HG03571 (cell line): Measurements from ENCODE around the gene WHRN.

ENCODE experiments used
- ATAC-seq: cut with Tn5 transposase; IDR thresholded peaks from one replicate; pipeline ENCODE4 v1.9.1; 2021; ENCODE audit not compliant: unreplicated experiment

The WHRN gene

DNA sequence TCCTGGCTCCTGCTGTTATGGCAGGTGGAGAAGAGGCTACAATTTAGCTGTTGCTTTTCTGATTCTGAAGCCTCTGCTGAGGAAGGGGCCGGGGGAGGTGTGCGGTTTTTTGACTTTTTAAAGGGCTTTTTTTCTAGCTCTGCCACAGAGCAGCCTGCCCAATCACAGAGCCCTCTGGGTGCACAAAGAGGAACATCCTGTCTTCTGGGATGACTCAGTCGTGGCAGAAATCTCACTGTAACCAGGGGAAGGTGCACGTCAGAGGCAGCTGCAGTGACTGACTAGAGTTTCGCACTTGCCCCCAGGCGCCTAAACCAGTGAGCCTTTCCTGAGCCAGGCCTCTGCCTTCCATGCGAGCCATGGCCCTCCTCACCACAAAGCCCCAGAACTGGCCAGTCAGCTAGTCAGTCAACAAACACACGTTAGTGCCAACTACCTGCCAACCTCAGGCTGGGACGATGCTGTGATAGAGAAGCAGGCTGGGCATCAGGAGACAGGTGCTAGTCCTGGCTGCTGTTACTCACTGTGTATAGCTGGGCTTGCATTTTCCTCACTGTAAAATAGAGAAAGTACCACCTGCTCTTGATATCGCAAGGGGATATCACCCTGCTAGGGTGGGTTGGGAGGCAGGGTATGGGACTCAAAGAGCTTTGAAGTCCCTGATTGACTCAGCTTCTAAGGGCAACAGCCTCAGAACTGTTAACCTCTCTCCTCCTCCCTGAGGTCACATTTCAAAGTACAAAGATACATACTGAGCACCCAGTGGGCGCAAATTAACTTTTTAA, 119.7 kb downstream of the WHRN start:
- peak; percentile 83 for ATAC-seq

DNA sequence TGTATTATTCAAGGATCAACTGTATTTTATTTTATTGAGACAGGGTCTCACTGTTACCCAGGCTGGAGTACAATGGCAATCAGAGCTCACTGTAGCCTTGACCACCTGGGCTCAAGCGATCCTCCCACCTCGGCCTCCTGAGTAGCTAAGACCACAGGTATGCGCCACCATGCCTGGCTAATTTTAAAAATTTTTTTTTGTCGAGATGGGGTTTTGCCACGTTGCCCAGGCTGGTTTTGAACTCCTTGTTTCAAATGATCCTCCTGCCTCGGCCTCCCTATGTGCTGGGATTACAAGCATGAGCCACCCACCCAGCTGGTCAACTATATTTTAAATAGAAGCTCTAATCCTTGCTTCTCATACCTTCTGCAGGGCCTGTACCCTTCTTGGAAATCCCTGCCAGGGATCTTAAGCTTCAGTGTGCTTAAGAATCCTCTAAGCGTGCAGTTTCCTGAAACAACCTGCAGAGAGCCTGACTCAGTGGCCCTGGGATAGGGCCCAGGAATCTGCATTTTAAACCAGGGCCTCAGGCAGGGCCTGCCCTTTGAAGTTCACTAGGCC, 120.4 kb downstream of the WHRN start:
- ATAC-seq = no peak

DNA sequence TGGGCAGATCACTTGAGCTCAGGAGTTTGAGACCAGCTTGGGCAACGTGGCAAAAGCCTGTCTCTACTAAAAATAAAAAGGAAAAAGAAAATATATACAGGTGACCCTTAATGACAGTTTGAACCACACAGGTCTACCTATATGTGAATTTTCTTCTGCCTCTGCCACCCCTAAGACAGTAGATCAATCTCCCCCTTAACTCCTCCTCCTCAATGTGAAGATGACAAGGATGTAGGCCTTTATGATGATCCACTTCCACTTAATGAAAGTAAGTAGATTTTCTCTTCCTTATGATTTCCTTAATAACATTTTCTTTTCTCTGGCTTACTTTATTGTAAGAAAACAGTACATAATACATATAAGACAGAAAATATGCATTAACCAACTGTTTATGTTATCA, 120.9 kb downstream of the WHRN start:
- no peak for ATAC-seq

DNA sequence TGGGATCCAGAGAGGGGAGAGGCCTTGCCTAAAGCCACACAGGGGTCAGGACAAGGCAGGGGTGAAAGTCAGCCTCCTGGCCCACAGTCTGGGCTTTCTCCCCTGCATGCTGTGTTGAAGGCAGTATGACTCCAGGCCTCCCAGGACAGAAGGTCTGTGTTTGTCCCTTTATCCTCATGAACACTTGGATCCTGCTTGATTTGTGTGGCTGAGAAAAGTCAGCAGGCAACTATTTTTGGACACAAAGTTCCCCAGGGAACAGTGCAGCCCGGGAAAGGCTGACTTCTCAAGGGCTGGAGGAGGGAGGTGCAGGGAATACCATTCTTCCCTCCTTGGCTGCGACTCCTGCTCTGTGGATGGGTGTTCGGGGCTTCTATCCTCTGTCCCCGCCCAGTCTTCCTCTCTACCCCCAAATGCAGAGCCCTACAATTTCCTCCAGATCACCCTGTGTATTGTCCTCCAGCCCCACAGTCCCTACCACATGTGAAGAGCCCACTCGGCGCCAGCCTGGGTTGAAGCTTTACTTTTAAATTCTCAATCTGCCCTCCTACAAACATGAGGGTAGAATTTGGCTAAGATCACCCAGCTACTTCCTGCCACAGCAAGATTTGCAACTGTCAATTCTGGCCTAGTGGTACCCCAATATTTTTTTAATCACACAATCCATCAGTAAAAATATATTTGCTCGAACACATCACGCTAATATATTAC, 121.6 kb downstream of the WHRN start:
- ATAC-seq = no peak

DNA sequence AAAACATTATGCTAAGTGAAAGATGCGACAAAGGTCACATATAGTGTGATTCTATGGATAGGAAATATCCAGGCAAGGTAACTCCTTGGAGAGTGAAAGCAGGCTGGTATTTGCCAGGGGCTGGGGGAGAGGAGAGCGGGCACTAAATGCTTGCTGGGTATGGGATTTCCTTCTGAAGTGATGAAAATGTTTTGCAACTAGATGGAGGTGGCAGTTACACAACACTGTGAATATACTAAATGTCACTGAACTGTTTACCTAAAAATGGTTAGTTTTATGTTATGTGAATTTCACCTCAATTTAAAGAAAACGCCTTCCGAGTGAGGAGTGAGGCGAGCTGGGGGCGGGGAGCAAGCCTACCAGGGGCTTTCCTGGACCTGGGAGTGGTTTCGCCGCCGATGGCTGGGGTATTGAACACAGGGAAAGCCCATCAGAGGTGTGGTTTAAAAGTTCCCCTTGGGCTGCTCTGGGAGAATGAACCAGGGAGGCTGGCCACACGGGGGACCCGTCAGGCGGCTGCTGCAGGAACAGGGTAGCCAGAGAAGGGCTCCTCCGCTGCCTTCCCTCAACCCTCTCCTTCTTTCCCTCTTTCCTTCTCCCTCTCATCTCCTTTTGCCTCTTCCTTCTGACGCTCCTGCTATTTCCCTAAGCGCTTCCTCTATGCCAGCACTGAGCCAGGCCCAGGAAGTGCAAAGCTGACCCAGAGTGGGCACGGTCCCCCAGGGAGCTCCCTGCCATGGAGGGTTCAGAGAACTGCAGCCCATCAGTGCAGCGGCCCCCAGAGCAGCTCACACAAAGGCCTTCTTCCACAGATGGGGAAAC, 122.4 kb downstream of the WHRN start:
- ATAC-seq = no peak

DNA sequence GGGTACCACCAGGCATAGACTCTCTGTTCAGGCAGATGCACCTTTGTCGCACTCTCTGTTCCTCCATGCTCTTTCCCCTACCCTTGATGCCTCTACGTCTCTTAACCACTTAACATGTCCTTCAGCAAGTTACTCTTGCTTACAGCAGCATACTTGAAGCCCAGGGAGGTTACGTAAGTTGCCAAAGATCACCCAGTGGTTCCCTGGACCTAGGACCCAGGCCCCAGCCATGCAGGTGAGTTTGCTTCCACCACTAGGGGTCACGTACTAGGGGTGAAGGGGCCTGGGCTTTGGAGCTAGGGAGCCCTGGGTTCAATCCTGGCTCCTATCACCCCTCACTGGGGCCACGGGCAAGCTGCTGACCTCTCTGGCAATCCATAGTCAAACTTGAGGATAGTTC, 126.4 kb downstream of the WHRN start:
- no peak for ATAC-seq

DNA sequence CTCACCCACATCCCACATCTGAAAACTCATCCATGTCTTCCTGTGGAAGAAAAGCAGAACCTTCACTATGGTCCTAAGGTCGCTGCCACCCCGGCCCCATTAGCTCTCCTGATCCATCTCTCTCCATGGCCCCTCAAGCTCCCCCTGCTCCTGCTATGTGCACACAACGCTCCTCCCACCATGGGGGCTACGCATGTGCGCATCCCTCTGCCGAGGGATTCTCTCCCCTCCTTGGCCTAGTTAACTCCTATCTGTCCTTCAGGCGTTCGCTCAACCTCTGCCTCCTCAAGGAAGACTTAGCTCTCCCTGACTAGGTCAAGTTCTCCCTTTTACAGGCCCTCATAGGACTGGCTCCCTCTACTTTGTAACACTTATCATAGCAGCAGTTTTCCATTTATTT, 127.3 kb downstream of the WHRN start:
- ATAC-seq = no peak

DNA sequence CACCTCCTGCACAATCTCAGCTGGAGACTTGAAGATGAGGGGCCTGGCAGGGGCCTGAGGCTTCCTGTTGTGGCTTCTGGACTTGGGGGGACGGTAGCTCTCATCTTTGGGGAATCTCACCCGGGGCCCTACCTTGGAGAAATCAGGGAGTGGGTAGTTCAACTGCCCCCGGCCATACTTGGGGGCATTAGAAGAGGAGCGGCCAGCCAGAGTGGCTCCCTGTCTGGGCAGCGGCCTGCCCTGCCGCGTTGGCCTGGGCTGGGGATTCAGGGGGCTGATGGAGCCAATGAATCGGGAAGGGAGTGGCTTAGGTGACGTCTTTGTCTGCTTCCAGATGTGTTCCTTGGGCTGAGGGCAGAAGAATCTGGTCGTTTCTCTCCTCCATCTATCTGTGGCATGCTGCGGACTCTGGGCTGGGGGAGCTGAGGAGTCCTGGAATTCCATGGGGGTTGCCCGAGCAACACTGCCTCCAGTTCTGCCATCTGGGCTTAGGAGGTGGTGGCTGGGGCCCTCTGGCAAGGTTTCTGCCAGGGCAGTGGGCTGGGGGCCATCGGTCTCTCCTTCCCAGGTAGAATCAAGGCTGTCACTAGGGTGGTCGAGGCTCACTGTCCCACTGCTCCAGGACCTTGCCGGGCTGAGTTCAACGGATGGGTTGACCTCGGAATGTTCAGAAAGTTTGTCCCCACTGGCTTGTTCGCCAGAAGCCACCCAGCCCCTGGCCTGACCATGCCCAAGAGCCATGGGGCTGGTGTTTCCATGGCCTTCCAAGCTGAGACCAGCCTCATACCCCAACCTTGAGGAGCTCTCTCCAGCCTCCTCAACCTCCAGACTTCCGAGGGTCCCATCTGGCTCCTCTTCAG, 128.5 kb downstream of the WHRN start:
- no peak for ATAC-seq

DNA sequence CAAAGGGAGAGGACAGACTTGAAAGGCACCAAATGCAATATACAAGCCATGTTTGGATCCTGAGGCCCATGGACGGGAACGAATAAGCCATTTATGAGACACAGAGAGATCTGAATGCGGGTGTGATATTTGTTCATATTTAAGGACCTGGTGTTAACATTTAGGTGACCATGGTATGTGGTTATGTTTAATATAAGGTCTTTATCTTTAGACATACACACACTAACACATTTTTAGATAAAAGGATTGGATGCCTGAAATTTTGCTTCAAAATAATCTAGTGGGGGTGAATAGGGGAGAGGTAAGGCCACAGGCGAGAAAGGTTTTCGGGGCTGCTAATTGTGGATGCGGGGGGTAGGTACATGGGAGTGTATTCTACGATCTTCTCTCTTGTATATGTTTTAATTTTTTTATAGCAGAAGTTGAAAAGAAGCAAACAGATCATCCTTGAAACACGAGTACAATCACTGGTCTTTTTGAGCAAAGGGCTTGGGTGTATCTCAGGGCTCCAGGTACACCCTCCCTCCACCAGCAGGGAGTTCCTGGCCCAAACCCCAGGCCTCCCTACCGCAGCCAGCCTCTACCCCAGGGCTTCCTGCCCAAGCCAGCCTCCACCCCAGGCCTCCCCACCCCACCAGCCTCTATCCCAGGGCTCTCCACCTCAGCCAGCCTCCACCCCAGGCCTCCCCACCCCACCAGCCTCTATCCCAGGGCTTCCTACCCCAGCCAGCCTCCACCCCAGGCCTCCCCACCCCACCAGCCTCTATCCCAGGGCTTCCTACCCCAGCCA, 129.7 kb downstream of the WHRN start:
- ATAC-seq = no peak

DNA sequence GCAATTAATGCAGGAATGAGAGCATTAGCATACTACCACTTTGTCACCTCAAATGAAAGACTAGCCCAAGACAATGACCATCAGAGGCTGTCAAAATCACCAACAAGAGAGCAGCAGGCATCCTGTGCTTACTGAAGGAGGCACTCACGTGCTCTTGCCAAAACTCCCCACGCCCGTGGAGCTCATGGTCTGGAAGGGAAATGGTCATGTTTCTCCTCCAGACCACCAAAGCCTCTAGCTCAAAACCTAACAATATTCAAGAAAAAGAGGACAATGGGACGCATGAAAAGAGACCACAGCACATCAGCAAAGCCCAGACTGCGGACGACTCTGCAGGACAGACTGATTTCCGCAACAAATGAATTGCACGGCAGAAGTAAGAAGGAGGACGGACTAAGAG, 130.3 kb downstream of the WHRN start:
- ATAC-seq = no peak

DNA sequence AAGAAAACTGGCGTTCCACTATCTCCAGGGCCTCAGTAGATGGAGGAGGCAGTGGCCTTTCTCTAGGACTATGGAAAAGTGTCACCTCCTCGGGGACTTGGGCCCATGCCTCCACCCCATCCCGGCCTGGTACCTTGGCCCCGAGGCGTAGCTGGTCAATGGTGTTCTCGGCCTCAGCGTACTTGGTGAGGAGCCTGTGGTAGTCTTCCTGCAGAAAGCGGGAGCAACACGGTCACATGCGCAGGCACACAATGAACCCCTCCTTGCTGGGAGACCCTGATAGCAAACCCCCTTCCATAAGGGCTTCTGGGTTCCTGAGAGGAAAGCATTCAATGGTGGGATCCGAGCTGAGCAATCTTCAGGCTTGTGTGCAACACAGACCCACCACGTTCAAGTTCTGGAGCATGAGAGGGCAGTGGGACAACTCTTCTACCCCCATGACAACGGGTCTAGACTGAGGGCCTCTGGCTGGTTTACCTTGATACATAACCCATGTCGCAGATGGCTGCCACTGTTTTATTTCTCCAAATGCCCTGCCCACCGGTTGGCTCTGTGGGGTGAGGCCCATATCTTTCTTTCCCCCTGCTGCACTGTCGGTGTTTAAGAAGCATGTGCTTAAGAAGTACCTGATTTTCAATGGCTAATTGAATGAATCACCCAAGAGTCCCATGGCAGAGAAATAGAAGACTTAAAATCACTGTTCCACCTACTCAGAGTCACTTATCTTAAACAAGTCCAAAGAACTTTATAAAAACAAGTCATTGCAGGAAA, 131.1 kb downstream of the WHRN start:
- no peak for ATAC-seq

DNA sequence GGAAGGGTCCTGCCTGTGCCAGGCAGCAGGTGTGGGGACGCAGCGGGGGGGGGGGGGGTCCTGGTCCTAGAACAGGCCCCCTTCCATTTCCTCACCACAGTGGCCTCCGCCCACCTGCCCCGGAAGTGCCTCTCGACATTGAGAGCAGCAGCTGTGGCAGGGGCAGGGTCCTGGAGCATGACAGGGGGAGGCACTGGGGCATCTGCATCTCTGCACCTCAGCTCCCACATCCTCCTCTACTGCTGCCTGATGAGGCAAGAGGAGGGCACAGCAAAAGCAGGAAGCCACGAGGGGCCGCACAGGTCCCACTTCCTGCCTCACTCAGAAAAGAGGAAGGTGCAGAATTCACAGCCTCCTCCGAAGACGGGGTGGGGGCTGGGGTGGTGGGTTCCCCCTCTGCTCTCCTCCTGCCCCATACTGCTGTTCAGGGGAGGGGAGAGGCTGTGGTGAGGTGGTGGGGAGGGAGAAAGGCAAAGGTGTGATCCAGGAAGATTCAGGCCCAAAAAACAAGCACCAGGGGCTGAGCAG, 132.3 kb downstream of the WHRN start:
- ATAC-seq = peak; percentile 93

DNA sequence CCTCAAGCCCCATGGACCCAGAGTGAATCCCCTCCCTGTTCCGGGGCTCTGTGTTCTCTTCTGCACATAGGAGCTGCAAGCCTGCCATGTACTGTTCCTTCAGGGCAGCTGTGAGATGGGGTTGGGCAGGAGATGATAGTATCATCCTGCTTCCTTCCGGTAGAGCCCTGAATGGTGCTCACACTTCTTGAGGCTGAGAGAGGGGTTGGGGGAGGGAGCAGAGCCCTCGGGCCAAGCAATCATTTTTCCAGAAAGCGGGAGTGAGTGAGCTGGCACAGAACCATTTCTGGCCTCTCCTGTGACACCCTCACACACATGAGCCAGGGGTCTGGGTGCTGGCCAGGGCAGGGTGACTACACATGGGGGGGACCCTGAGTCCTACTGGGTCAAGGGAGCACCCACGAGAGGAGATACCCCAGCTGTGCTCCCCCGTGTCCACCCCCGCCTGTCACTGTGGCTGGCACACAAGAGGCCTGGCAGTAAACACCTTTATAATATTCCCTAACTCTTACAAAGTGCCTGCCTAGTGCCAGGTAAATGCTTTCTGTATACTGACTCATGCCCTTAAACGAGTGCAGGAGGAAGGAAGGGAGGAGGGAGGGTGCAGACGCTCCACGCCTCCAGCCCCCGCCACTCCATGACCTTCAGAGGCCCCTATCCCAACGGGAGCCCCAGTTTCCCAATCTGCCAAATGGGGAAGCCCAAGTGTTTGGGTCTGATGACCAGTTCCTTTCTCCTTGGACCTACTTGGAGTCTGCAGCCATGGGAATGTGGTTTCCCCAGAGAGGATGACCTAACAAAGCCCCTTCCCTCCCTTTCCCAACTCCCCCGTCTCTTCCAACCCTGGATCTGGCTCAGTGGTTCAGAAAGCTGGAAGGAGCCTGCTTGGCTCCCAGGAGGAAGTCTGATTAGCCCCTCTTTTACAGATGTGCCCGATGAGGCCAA, 133.0 kb downstream of the WHRN start:
- peak; percentile 30 for ATAC-seq

DNA sequence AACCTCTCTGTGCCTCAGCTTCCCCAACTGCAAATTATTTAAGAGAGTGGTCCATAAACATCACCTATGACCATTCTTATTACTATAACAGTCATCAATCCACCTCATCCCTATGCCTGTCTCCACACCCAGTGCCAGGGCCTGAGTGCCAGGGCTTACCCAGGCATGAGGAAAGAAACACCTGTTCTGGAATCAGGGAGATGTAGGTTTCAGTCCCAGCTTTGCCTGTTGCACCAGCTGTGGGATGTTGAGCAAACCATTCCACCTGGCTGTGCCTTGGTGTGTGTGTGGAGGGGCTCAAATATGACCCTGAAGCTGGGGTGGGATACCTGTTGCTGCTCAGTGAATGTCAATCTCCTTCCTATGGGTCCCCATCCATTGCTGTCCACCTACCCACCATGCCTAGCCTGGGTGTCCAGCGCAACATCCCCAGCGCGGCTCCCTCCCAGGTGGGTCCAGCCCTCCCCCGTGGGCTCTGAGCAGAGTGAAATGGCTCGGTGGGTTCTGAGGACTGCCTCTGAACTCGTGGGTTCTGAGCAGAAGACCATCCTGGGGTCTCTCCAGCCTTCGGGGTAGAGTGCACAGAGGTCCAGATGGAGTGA, 133.8 kb downstream of the WHRN start:
- no peak for ATAC-seq

DNA sequence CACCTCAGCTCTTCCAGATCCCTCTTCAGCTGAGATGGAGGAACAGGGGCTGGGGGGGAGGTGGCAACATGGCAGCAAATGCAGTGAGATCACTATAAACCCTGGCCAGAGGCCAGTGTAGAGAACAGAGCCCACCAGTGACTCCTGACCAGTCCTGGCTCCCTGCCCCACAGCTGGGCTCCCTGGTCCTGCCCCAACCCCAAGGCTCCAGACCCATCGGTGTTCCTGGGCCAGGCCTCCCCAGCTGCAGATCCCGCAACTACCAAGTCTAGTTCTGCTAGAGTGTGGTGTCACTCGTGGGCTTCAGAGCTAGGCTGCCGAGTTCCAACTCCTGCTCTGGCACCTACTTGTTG, 134.3 kb downstream of the WHRN start:
- no peak for ATAC-seq

DNA sequence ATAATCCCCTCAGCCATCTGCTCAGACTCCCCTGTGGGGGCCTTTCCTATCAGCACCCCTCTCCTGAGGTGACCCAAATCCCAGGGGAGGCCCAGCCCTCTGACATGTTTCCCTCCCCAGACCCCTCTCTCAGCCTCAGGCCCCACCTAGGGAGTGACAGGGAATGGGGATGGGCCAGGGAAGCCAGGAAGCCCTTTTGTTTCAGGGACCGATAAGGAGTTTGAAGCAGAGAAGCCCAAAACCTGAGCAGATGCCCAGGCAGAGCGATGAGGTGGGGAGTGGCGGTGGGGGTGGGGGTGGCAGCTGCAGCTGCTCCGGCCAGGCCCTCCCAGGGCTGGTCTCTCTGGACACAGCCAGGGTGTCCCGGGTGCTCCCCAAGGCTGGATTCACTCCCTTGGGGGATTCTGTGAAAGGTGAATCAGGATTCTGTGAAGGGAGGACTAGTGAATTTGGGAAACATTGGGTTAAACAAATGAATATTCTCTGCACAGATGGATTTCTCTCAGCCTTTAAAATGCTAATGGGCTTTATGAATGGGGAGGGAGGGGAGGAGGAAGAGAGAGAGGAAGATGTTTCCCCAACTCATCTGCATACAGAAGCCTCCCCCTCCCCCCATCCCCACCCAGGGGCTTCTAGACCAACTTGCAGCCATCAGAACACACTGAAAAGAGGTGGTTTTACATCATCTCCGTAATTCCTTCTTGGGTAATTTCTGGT, 134.9 kb downstream of the WHRN start:
- no peak for ATAC-seq
